Measurements from ENCODE around the gene YPEL2.

Gene YPEL2

DNA sequence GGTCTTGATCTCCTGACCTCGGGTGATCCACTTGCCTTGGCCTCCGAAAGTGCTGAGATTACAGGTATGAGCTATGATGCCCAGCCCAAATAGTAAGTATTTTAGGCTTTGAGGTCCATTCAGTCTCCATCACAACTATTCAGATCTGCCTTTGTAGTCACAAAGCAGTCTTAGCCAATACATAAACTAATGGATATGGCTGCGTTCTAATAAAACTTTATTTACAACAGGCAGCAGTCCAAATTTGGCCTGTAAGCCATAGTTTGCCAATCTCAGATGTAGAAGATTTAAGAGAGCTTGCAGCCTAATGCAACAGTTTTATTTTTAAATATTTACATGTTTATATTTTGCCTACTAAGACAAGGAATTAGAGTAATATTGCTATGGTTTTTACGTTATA lies 111.7 kb downstream of the YPEL2 start:
- Histone ChIP-seq H3K4me1 (ENCODE audit: insufficient read depth, low read length) (no peaks in the 10 kb centered on the region), H3K4me3 (ENCODE audit: low read length) (no peak overlapping the region), H3K9me3 (ENCODE audit: insufficient read depth, low read depth, low read length) (no peaks in the 10 kb centered on the region), H3K9ac (ENCODE audit: low read depth, low read length) (no peak overlapping the region), H3K27ac (ENCODE audit: low read length) (no peak overlapping the region), H3K36me3 (ENCODE audit: insufficient read depth, low read depth, low read length) (no peaks in the 10 kb centered on the region), H3K27me3 (ENCODE audit: insufficient read depth, low read length) (no peaks in the 10 kb centered on the region)

Measured in iPS-20b (cell line).